ENCODE measurements around the gene VSTM4.

The VSTM4 gene

GRCh38 chr10:49000437-49001398 is 114.6 kb downstream of the VSTM4 start:
- DNase-seq: no peak

GRCh38 chr10:48999346-48999745 is 116.0 kb downstream of the VSTM4 start:
- no peak for DNase-seq

GRCh38 chr10:48996329-48996728 is 119.0 kb downstream of the VSTM4 start:
- DNase-seq: no peak

GRCh38 chr10:48993627-48994026 is 121.7 kb downstream of the VSTM4 start:
- no peak for DNase-seq

GRCh38 chr10:48990226-48990625 is 125.1 kb downstream of the VSTM4 start:
- DNase-seq: no peak

- no peak for DNase-seq
Measured at GRCh38 chr10:48985621-48986158, 129.6 kb downstream of the VSTM4 start.

- no peak for DNase-seq
Measured at GRCh38 chr10:48983648-48984351, 131.5 kb downstream of the VSTM4 start.

GRCh38 chr10:48982584-48982983 is 132.7 kb downstream of the VSTM4 start:
- DNase-seq: no peak

- no peak for DNase-seq
Measured at GRCh38 chr10:48981310-48981907, 133.9 kb downstream of the VSTM4 start.

- no peak for DNase-seq
Measured at GRCh38 chr10:48978318-48978717, 137.0 kb downstream of the VSTM4 start.

GRCh38 chr10:48976196-48976595 is 139.1 kb downstream of the VSTM4 start:
- DNase-seq: no peak

- DNase-seq: no peak
Measured at GRCh38 chr10:48974510-48975156, 140.7 kb downstream of the VSTM4 start.

- no peak for DNase-seq
Measured at GRCh38 chr10:48973065-48973464, 142.3 kb downstream of the VSTM4 start.

- DNase-seq: no peak
Measured at GRCh38 chr10:48970654-48971053, 144.7 kb downstream of the VSTM4 start.

- no peak for DNase-seq
Measured at GRCh38 chr10:48970046-48970445, 145.3 kb downstream of the VSTM4 start.

- DNase-seq: no peak
Measured at GRCh38 chr10:48968036-48968435, 147.3 kb downstream of the VSTM4 start.

GRCh38 chr10:48965460-48965859 is 149.9 kb downstream of the VSTM4 start:
- no peak for DNase-seq
